A172 (cell line): ENCODE results near the gene GPN3. TPM values are rescaled to one million over a fixed set of nuclear protein-coding genes. Genes with fewer than 3 reads are reported as not detected.
A peak's percentile ranks its signal among the peaks of the same experiment; 100 is the strongest.
"Not testable (repeated sequence)": the region's sequence is repeated elsewhere in the genome, so short reads cannot be mapped to it uniquely, and the experiment has no call there.

Source experiments
- DNase-seq: peaks from one replicate; pipeline ENCODE4 v3.0.0-alpha.2; 2015; ENCODE audit warnings: low spot score
- total RNA-seq: library from RNA; depleted of rRNA; stranded (reverse); fragments of >200 nt; shearing (Covaris generic); gene quantifications from 2 replicates; pipeline ENCODE4 v1.2.3, GENCODE V29; 2014; rRNA removed

GPN3 gene
- total RNA-seq, 1 experiment from 2014 or later, result 58.1 TPM

- DNase-seq, result no peak
Measured at GRCh38 chr12:110444455-110444854, 23.6 kb downstream of the GPN3 start.

- DNase-seq, result peak; percentile 21
Measured at GRCh38 chr12:110436231-110436630, 31.8 kb downstream of the GPN3 start.

GRCh38 chr12:110431957-110432587, 36.0 kb downstream of the GPN3 start:
- DNase-seq, result no peak

- DNase-seq, result not testable (repeated sequence)
Measured at GRCh38 chr12:110429676-110430075, 38.4 kb downstream of the GPN3 start.

- no peak for DNase-seq
Measured at GRCh38 chr12:110426406-110426805, 41.7 kb downstream of the GPN3 start.

GRCh38 chr12:110424237-110424636, 43.8 kb downstream of the GPN3 start:
- peak; percentile 21 for DNase-seq

GRCh38 chr12:110421701-110422100, 46.4 kb downstream of the GPN3 start:
- no peak for DNase-seq

- no peak for DNase-seq
Measured at GRCh38 chr12:110421159-110421661, 46.8 kb downstream of the GPN3 start.

- not testable (repeated sequence) for DNase-seq
Measured at GRCh38 chr12:110420644-110421043, 47.4 kb downstream of the GPN3 start.

GRCh38 chr12:110417113-110417512, 50.9 kb downstream of the GPN3 start:
- DNase-seq, result not testable (repeated sequence)

GRCh38 chr12:110410086-110410485, 58.0 kb downstream of the GPN3 start:
- peak; percentile 16 for DNase-seq

GRCh38 chr12:110405126-110405662, 62.9 kb downstream of the GPN3 start:
- DNase-seq, result not testable (repeated sequence)

- peak; percentile 65 for DNase-seq
Measured at GRCh38 chr12:110403976-110404682, 63.9 kb downstream of the GPN3 start.

GRCh38 chr12:110403146-110403975, 64.7 kb downstream of the GPN3 start, which contains the start of gene ANAPC7:
Gene ANAPC7 (minus strand): TSS chr12:110403708. CDS start chr12:110403627, 81 bp downstream.
- peak; percentile 80 for DNase-seq

Other genes with a start within 250 kb of the GPN3 start
- gene ATP2A2, start 187.0 kb downstream of the GPN3 start, total RNA-seq, result 93.0 and 108 TPM in 2 replicates
- 81.1 and 103 TPM in 2 replicates for gene ANAPC7, start 64.5 kb downstream of the GPN3 start, total RNA-seq
- gene ARPC3, start 17.9 kb downstream of the GPN3 start, total RNA-seq, result 411 and 467 TPM in 2 replicates
- gene FAM216A, start 588 bp upstream of the GPN3 start, total RNA-seq, result 13.5 and 19.4 TPM in 2 replicates
- gene VPS29, start 33.9 kb upstream of the GPN3 start, total RNA-seq, result 124 and 205 TPM in 2 replicates
- 0.89 and 2.1 TPM in 2 replicates for gene RAD9B, start 34.1 kb upstream of the GPN3 start, total RNA-seq
- 2.7 and 3.6 TPM in 2 replicates for gene PPTC7, start 115.1 kb upstream of the GPN3 start, total RNA-seq
- gene TCTN1, start 145.9 kb upstream of the GPN3 start, total RNA-seq, result 48.9 and 94.0 TPM in 2 replicates
- 0.14 and 0.95 TPM in 2 replicates for gene HVCN1, start 220.9 kb upstream of the GPN3 start, total RNA-seq